GM21619 (cell line): Measurements from ENCODE around the gene PACS1.

Source experiments
- ATAC-seq: cut with Tn5 transposase; IDR thresholded peaks from one replicate; pipeline ENCODE4 v1.9.1; 2021; ENCODE audit not compliant: unreplicated experiment

The PACS1 gene

DNA sequence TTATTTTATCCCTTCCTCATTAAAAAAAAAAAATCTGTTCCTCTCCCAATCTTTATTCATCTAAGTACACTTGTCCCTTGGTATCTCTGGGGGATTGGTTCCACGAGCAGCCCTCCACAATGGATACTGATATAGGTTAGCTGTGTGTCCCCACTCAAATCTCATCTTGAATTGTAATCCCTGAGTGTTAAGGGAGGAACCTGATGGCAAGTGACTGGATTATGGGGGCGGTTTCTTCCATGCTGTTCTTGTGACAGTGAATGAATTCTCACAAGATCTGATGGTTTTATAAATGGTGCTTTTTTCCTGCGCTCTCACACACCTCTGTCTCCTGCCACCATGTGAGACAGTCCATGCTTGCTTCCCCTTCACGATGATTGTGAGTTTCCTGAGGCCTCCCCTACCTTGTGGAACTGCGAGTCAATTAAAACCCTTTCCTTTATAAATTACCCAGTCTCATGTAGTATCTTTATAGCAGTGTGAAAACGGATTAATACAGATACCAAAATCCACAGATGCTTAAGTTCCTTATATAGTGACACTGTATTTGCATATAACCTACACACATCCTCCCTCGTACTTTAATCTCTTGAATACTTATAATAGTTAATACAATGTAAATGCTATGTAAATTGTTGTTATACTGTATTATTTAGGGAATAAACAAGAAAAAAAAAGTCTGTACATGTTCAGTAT is 62.0 kb downstream of the PACS1 start:
- ATAC-seq: no peak

DNA sequence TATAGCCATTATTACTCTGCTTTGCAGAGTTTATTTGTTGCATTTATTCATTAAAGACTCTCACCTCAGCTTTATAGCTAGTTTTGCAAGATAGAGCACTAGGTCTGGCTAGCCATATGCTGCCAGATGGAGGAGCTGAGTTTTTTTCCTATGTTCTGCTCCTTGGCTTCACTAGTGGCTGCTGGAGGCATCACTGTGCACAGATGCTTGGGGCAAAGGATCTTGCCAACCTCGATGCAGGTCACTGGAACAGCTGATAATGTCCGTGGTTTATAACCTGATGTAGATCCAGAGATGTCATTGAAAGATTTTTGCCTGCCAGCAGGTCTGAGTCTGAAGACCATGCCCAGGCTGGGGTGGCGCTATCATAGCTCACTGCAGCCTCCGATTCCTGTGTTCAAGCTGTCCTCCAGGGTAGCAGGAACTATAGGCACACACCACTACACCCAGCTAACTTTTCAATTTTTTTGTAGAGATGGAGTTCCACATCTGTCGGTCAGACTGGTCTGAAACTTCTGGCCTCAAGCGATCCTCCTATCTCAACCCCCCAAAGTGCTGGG is 63.2 kb downstream of the PACS1 start:
- no peak for ATAC-seq

DNA sequence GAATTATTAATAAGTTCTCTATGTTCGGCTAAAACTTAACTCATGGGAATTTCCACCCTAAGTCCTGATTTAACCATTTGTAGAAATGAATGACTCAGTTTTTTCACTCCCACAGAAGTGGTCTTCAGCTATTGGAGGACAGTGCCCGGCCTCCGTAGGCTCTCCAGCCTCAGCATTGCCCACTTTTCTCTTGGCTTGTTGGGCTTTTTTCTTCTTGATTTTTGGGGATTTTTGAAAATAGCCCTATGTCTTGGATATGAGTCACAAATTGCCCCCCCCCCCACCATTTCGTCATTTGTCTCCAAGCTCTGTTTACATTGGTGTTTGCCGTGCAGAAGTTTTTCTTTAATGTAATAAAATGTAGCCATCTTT is 66.7 kb downstream of the PACS1 start:
- no peak for ATAC-seq

- no peak for ATAC-seq
Observed at GRCh38 chr11:66139817-66140404, 69.8 kb downstream of the PACS1 start.

- no peak for ATAC-seq
Observed at GRCh38 chr11:66142370-66143263, 72.5 kb downstream of the PACS1 start.

- no peak for ATAC-seq
Observed at GRCh38 chr11:66143264-66143566, 73.1 kb downstream of the PACS1 start.

DNA sequence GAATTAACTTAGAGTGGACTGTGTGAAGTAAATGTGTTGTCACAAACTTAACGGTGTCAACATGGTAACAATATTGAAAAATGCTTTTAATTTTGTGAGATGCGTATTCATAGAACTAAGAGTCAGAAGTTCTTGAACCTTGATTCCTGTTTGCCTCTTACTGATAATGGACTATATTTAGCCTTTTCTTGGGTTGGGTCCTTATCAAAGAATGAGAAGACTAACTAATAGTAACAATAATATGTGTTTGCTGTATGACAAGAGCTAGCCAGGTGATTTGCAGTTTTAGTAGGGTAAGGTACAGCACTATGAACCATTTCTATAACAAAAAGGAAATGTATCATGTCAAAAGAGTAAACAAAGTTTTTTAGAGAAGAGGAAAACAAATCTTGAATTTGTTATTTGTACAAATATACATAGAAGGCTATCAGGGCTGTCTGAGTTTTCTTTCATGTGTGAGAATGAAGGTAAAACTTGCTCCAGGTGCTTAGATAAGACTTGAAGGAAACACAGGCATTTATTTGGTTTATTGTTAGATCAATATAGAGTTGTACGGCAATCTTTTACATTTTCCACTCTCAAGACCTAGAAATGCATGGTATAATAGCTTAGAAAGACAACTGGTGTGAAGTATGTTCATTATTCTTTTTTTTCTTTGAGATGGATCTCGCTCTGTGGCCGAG is 74.1 kb downstream of the PACS1 start:
- ATAC-seq: no peak

DNA sequence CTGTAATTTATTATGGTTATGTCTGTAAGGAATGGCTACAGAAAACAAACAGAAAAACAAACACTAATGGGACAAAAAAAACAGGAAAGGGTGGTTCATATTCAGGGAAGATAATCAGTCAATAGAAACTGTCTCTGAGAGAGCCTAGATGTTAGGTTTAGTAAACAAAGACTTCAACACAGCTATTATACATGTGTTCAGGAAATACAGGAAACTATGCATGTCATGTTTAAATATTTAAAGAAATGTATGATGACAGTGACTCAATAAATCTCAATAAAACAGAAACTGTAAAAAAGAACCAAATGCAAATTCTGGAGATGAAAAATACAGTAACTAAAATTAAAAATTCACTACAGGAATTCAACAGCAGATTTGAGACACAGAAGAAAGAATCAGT is 76.0 kb downstream of the PACS1 start:
- ATAC-seq: no peak

DNA sequence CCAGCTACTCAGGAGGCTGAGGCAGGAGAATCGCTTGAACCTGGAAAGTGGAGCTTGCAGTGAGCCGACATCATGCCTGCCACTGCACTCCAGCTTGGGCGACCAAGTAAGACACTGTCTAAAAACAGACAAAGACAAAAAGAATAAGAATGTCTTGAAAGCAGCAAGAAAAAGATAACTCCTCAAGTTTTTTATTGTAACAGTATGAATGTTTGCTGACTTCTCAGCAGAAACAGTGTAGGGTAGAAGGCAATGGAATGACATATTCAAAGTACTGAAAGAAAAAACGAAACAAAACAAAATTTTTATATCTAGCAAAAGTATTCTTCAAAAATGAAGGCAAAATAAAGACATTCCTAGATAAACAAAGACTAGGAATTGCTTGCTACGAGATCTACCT is 76.9 kb downstream of the PACS1 start:
- ATAC-seq: no peak

GRCh38 chr11:66150140-66150539 is 80.1 kb downstream of the PACS1 start:
- ATAC-seq: no peak

DNA sequence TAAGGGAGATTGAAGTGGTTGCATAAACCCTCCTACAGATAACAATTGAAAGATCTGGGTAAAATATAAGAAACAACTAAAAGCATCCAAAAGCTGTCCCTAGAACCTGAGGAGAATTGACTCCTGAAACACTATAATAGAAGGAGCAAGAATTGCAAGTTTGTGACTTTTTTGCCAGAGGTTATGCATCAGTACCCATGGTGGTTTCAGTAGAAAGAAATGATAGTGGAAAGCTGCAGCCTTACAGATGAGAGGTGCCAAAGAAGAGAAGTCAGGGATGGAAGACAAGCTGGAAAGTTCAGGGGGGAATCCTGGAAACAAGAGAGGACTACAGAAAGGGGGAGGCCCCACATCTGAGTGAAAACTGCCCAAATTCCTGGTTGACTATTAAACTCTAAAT is 80.7 kb downstream of the PACS1 start:
- ATAC-seq: no peak

- no peak for ATAC-seq
Observed at GRCh38 chr11:66151273-66151672, 81.2 kb downstream of the PACS1 start.

DNA sequence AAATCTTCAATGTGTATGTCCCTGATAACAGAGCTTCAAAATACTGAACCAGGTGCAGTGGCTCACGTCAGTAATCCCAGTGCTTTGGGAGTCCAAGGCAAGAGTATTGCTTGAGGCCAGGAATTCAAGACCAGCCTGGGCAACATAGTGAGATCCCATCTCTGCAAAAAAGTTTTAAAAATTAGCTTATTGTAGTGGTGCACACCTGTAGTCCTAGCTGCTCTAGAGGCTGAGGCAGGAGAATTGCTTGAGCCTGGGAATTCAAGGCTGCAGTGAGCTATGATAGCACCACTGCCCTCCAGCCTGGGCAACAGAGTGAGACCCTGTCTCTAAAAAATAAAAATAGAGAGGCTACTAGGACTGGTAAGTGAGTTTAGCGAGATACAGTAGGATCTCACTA is 84.0 kb downstream of the PACS1 start:
- ATAC-seq: no peak

- no peak for ATAC-seq
Observed at GRCh38 chr11:66155387-66156073, 85.5 kb downstream of the PACS1 start.

DNA sequence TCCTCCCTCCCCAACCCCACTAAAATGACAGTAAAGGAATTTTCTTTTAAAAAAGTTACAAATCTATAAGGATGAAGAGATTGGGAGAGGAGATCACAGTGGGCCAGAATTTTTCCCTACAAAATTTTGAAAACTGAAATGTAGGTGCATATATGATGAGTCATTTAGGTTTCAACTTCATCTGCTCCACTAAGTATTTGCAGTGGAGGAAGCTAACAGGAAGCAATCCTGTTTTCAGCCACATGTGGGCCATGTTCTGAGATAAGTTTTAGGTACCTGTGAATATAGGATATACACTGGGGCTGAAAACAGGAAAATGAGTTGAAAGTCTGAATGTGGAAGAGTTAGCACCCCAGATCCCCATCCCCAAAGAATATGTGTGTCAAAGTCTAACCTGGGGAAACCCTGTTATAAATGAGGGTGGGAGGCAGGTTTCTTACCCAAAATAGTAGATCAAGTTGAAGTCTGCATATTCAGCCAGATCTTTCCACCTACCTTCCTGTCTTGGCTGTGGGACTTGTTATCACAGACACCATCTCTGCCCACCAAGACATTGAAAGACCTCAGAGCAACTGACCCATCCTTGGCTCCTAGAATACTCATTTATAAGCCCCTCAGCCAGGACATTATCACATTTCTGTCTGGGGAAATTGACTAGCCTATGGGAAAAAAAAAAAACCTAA is 87.3 kb downstream of the PACS1 start:
- no peak for ATAC-seq

DNA sequence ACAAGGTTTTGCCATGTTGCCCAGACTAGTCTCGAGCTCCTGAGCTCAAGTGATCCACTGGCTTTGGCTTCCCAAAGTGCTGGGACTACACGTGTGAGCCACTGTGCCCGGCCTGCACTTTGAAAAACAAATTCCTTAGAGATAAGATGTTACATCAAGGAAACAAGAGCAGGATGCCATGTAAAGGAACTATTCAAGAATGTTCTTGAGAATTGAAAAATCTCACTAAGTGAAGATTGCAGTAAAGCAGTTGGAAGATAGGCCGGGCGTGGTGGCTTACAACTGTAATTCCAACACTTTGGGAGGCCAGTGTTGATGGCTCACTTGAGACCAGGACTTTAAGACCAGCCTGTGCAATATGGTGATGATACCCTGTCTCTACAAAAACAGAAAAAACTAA is 88.1 kb downstream of the PACS1 start:
- no peak for ATAC-seq

- no peak for ATAC-seq
Observed at GRCh38 chr11:66159324-66159984, 89.4 kb downstream of the PACS1 start.

DNA sequence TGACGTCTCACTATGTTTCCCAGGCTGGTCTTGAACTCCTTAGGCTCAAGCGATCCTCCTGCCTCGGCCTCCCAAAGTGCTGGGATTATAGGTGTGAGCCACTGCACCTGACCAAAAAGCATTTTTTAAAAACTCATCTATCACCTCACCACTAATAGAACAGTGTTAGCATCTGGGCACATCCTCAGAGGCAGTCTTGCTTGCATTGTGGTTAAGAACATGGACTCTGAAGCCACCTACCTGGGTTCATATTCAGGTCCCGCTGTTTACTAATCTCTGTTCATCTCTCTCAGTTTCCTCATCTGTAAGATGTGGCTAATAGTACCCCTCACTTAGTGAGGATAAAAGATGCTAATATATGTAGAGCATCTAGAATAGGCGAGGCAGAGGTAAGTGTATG is 90.6 kb downstream of the PACS1 start:
- no peak for ATAC-seq

DNA sequence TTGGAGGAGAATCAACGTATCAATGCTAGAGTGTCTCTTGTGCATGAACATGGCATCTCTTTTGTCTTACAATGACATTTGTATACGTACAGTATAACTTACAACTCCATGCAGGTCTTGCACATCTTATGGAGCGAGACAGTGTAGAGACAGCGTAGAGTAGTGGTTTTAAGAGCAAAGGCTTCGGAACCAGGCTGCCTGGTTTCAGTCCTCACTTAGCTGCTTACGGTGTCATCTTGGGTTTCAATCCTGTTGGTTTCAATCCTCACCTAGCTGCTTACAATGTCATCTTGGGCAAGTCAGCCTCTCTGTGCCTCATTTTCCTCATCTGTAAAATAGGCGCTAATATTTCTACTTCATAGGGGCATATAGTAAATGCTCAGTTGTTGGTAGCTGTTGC is 98.2 kb downstream of the PACS1 start:
- ATAC-seq: no peak

DNA sequence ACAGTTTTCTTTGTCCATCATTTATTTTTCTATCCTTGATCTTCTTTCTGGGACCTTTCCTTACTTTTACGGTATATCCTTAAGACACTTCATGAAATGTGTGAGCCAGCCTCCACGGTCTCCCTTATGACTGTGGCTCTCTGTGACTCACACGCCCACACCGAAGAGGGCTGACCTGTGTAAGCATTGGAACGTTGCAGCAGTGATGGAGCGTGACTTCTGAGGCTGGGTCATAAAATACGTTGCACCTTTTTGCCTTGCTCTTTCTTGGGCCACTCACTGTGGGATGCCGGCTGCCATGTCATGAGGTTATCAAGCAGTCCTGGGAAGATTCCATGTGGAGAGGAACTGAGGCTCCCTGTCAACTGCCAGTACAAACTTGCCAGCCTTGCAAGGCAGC is 102.1 kb downstream of the PACS1 start:
- no peak for ATAC-seq
